Astrocyte (in vitro differentiated cells and primary cell): ENCODE measurements around the gene PLAC1. TPM values are rescaled to one million over a fixed set of nuclear protein-coding genes. Genes with fewer than 3 reads are reported as not detected.

Source experiments
- DNase-seq: peaks from one replicate; pipeline ENCODE4 v3.0.0-alpha.2; 2010; ENCODE audit warnings: low read depth
- FAIRE-seq: peaks from 2 replicates; lab custom pipeline; 2011; peaks lifted over from hg19 to GRCh38; lab: Jason Lieb, UNC
- H2AFZ ChIP-seq: 2 replicates; pipeline ENCODE4 v1.6.0; 2012; ENCODE audit warnings: low read depth, low read length, inconsistent platforms
- H3K27ac ChIP-seq: 2 replicates; pipeline ENCODE4 v1.5.1; 2011; ENCODE audit warnings: low read depth, low read length, inconsistent platforms
- H3K27me3 ChIP-seq: 2 replicates; pipeline ENCODE4 v1.6.0; 2011; ENCODE audit warnings: low read length, inconsistent platforms; ENCODE audit not compliant: insufficient read depth
- H3K36me3 ChIP-seq: 2 replicates; pipeline ENCODE4 v1.5.1; 2011; ENCODE audit warnings: low read length, inconsistent platforms; ENCODE audit not compliant: insufficient read depth
- H3K4me1 ChIP-seq: 2 replicates; pipeline ENCODE4 v1.5.1; 2011; ENCODE audit warnings: low read length, inconsistent platforms; ENCODE audit not compliant: insufficient read depth
- H3K4me2 ChIP-seq: 2 replicates; pipeline ENCODE4 v1.6.0; 2012; ENCODE audit warnings: low read length, inconsistent platforms
- H3K4me3 ChIP-seq: 2 replicates; pipeline ENCODE4 v1.5.1; 2011; ENCODE audit warnings: low read depth, mild to moderate bottlenecking, low read length, inconsistent platforms; ENCODE audit not compliant: insufficient read depth
- H3K79me2 ChIP-seq: 2 replicates; pipeline ENCODE4 v1.6.0; 2012; ENCODE audit warnings: mild to moderate bottlenecking, low read length, inconsistent platforms; ENCODE audit not compliant: insufficient read depth
- H3K9ac ChIP-seq: 2 replicates; pipeline ENCODE4 v1.6.0; 2012; ENCODE audit warnings: mild to moderate bottlenecking, low read length, inconsistent platforms
- H3K9me3 ChIP-seq: 2 replicates; pipeline ENCODE4 v1.5.1; 2012; ENCODE audit warnings: low read depth, mild to moderate bottlenecking, low read length, inconsistent platforms; ENCODE audit not compliant: insufficient read depth
- H4K20me1 ChIP-seq: 2 replicates; pipeline ENCODE4 v1.6.0; 2012; ENCODE audit warnings: low read length, inconsistent platforms; ENCODE audit not compliant: insufficient read depth
- H3K27ac Mint-ChIP-seq: one replicate; pipeline ENCODE4 v1.8.0; 2021; ENCODE audit warnings: mild to moderate bottlenecking, mixed read lengths; ENCODE audit not compliant: unreplicated experiment
- H3K27me3 Mint-ChIP-seq: one replicate; pipeline ENCODE4 v1.8.0; 2021; ENCODE audit warnings: low read depth, mixed read lengths; ENCODE audit not compliant: unreplicated experiment
- H3K36me3 Mint-ChIP-seq: one replicate; pipeline ENCODE4 v1.8.0; 2021; ENCODE audit warnings: low read depth, mixed read lengths; ENCODE audit not compliant: unreplicated experiment
- H3K4me1 Mint-ChIP-seq: one replicate; pipeline ENCODE4 v1.8.0; 2021; ENCODE audit warnings: low read depth, mixed read lengths; ENCODE audit not compliant: unreplicated experiment
- H3K4me3 Mint-ChIP-seq: one replicate; pipeline ENCODE4 v1.8.0; 2021; ENCODE audit warnings: mild to moderate bottlenecking, moderate library complexity, mixed read lengths; ENCODE audit not compliant: unreplicated experiment
- H3K9me3 Mint-ChIP-seq: one replicate; pipeline ENCODE4 v1.8.0; 2021; ENCODE audit warnings: mild to moderate bottlenecking, mixed read lengths; ENCODE audit not compliant: unreplicated experiment
- EZH2 ChIP-seq: IDR thresholded peaks from 2 replicates; pipeline ENCODE4 v1.6.1; 2012; ENCODE audit warnings: mild to moderate bottlenecking, low read length, inconsistent platforms; ENCODE audit not compliant: insufficient read depth
- total RNA-seq: library from RNA; stranded (reverse); gene quantifications from 2 replicates; pipeline ENCODE4 v1.2.1, GENCODE V29; 2021
- TF ChIP-seq, protein P1 (sequence below): IDR thresholded peaks from 2 replicates; pipeline ENCODE4 v1.5.1; 2011; ENCODE audit warnings: low read depth, mild to moderate bottlenecking, inconsistent platforms, low read length, moderate library complexity; ENCODE audit not compliant: insufficient read depth

Gene PLAC1
- total RNA-seq, 1 donor from 2014 or later = 0.61 TPM

- TF ChIP-seq, protein P1, sequence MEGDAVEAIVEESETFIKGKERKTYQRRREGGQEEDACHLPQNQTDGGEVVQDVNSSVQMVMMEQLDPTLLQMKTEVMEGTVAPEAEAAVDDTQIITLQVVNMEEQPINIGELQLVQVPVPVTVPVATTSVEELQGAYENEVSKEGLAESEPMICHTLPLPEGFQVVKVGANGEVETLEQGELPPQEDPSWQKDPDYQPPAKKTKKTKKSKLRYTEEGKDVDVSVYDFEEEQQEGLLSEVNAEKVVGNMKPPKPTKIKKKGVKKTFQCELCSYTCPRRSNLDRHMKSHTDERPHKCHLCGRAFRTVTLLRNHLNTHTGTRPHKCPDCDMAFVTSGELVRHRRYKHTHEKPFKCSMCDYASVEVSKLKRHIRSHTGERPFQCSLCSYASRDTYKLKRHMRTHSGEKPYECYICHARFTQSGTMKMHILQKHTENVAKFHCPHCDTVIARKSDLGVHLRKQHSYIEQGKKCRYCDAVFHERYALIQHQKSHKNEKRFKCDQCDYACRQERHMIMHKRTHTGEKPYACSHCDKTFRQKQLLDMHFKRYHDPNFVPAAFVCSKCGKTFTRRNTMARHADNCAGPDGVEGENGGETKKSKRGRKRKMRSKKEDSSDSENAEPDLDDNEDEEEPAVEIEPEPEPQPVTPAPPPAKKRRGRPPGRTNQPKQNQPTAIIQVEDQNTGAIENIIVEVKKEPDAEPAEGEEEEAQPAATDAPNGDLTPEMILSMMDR = no peak
- no peak for TF ChIP-seq EZH2
- Mint-ChIP-seq H3K27me3 (peaks cover 1% of the 10 kb centered on the region), H3K27ac (no peak overlapping the region), H3K36me3 (no peaks in the 10 kb centered on the region), H3K4me1 (peaks cover 13% of the 10 kb centered on the region), H3K9me3 (no peaks in the 10 kb centered on the region), H3K4me3 (no peak overlapping the region)
- Histone ChIP-seq H3K9ac (no peak overlapping the region), H3K4me3 (no peak overlapping the region), H3K79me2 (no peaks in the 10 kb centered on the region), H4K20me1 (no peaks in the 10 kb centered on the region), H3K9me3 (no peaks in the 10 kb centered on the region), H2AFZ (no peak overlapping the region), H3K27me3 (no peaks in the 10 kb centered on the region), H3K4me1 (peaks cover 18% of the 10 kb centered on the region), H3K4me2 (no peak overlapping the region), H3K27ac (no peak overlapping the region), H3K36me3 (no peaks in the 10 kb centered on the region)
- DNase-seq (no peak), FAIRE-seq (no peak)
These were observed 50.1 kb downstream of the PLAC1 start for GRCh38 chrX:134608153-134608552.

DNA sequence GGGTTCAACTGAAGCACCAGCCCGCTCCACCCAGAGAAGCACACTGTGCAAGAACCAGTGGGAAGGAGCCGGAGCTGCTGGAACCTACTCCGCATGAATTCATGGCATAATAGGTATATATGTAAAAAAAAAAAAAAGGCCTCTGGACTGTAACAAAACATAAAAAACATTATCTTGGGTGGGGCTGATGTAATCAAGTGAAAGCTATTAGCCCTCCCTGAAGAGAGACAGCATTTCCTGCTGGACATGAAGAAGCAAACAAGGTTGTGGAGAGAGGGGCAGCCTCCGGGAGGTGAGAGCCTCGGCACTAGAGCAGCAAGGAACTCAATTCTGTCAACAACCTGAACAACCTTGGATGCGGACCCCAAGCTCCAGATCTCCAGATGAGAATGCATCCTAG lies 50.7 kb downstream of the PLAC1 start:
- no peaks in the 10 kb centered on the region for H3K9me3 Mint-ChIP-seq
- Histone ChIP-seq H2AFZ (no peak overlapping the region), H3K27me3 (no peaks in the 10 kb centered on the region), H3K36me3 (no peaks in the 10 kb centered on the region), H4K20me1 (no peaks in the 10 kb centered on the region), H3K9ac (no peak overlapping the region), H3K4me1 (peaks cover 18% of the 10 kb centered on the region), H3K79me2 (no peaks in the 10 kb centered on the region), H3K4me3 (no peak overlapping the region), H3K27ac (no peak overlapping the region), H3K9me3 (no peaks in the 10 kb centered on the region), H3K4me2 (no peak overlapping the region)
- TF ChIP-seq EZH2 = no peak
- TF ChIP-seq, protein P1 = no peak
- no peak overlapping the region for H3K27ac Mint-ChIP-seq
- H3K27me3 Mint-ChIP-seq = peaks cover 1% of the 10 kb centered on the region
- DNase-seq = no peak
- no peak overlapping the region for H3K4me3 Mint-ChIP-seq
- H3K4me1 Mint-ChIP-seq = peaks cover 13% of the 10 kb centered on the region
- FAIRE-seq = peak; percentile 9
- H3K36me3 Mint-ChIP-seq = no peaks in the 10 kb centered on the region

- Mint-ChIP-seq H3K9me3 (no peaks in the 10 kb centered on the region), H3K27ac (peak overlapping the region; percentile 91)
These were observed 53.5 kb downstream of the PLAC1 start for GRCh38 chrX:134604701-134605311.

More at GRCh38 chrX:134604701-134605311, 53.5 kb downstream of the PLAC1 start:
- TF ChIP-seq, protein P1 = no peak
- TF ChIP-seq EZH2 = no peak
- Histone ChIP-seq H3K79me2 (no peaks in the 10 kb centered on the region), H2AFZ (peak overlapping the region; percentile 68), H3K36me3 (no peaks in the 10 kb centered on the region), H3K4me3 (no peak overlapping the region), H3K9me3 (no peaks in the 10 kb centered on the region), H3K4me2 (peak overlapping the region; percentile 65), H3K4me1 (peaks cover 25% of the 10 kb centered on the region), H3K9ac (peak overlapping the region; percentile 71), H3K27me3 (no peaks in the 10 kb centered on the region), H3K27ac (peak overlapping the region; percentile 96), H4K20me1 (no peaks in the 10 kb centered on the region)
- H3K4me3 Mint-ChIP-seq = no peak overlapping the region
- H3K4me1 Mint-ChIP-seq = peaks cover 17% of the 10 kb centered on the region
- FAIRE-seq = no peak
- no peaks in the 10 kb centered on the region for H3K27me3 Mint-ChIP-seq
- no peak for DNase-seq
- no peaks in the 10 kb centered on the region for H3K36me3 Mint-ChIP-seq
